ENCODE results near the gene SAE1. TPM values are rescaled to one million over a fixed set of nuclear protein-coding genes. Genes with fewer than 3 reads are reported as not detected.
A peak's percentile ranks its signal among the peaks of the same experiment; 100 is the strongest.

Gene SAE1
- total and polyA plus RNA-seq, 7 donors, result 50.5 to 191 (median 109) TPM

DNA sequence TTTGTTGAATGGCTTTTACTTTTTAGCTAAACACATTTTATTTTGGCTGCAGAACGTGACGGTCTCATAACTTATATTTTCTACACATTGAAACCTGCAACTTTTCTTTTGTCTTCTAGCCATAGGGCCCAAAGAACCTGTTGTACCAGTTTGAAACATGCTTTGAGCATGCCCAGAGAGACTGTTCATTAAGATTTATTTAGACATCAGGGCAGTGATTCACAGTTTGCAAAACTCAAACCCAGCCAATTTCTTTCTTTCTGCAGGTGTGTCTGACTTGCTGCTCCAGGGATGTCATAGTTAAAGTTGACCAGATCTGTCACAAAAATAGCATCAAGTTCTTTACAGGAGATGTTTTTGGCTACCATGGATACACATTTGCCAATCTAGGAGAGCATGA is 22.0 kb downstream of the SAE1 start:
- Histone ChIP-seq H3K36me3 (peaks cover 0 to 73% (median 14%) of the 10 kb centered on the region in 4 donors), H3K4me3 (no peak overlapping the region), H3K4me1 (peaks cover 0 to 90% (median 78%) of the 10 kb centered on the region in 4 donors), H3K27ac (peak overlapping the region; percentile 62 to 89 (median 84)), H3K9me3 (no peaks in the 10 kb centered on the region), H3K27me3 (no peaks in the 10 kb centered on the region)
- no peak for DNase-seq
- intact Hi-C loops (cut with DNase I), result loop anchor here (5.0 kb wide), 2 partner anchors 60 to 75 kb away; no protein-coding TSS in a partner anchor
- TF ChIP-seq EP300 (IDR thresholded peaks at IDR 0.05), result peak in 1 of 4 donors; percentile 38
- TF ChIP-seq POLR2AphosphoS5 (IDR thresholded peaks at IDR 0.05), result peak; percentile 46 to 76 (median 66)
- TF ChIP-seq, protein P1, sequence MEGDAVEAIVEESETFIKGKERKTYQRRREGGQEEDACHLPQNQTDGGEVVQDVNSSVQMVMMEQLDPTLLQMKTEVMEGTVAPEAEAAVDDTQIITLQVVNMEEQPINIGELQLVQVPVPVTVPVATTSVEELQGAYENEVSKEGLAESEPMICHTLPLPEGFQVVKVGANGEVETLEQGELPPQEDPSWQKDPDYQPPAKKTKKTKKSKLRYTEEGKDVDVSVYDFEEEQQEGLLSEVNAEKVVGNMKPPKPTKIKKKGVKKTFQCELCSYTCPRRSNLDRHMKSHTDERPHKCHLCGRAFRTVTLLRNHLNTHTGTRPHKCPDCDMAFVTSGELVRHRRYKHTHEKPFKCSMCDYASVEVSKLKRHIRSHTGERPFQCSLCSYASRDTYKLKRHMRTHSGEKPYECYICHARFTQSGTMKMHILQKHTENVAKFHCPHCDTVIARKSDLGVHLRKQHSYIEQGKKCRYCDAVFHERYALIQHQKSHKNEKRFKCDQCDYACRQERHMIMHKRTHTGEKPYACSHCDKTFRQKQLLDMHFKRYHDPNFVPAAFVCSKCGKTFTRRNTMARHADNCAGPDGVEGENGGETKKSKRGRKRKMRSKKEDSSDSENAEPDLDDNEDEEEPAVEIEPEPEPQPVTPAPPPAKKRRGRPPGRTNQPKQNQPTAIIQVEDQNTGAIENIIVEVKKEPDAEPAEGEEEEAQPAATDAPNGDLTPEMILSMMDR (IDR thresholded peaks at IDR 0.05), result no peak
- 22 to 62% methylated on average over 2 of the region's 2 CpGs for WGBS, 2 donors

DNA sequence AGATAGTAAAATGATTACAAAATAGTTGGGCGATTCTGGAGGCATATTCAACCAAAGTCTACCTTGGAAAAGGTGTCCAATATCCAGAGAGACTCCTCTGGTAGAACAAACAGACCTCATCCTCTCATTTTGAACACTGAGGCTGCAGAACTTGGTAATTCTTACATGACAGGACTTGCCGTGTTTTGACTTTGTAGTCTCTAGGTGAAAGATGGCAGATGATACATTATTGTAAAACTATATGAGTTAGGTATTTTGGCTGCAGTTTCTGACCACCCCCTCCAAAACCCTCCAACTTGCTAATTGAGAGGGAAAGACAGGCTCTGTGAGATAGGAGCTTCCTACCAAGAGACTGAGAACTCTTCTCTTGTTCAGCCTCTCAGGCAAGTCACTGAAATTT is 22.6 kb downstream of the SAE1 start:
- Histone ChIP-seq H3K4me1 (peaks cover 0 to 95% (median 85%) of the 10 kb centered on the region in 4 donors), H3K9me3 (no peaks in the 10 kb centered on the region), H3K36me3 (peaks cover 0 to 67% (median 12%) of the 10 kb centered on the region in 4 donors), H3K27ac (peak overlapping the region; percentile 62 to 89 (median 84)), H3K27me3 (no peaks in the 10 kb centered on the region), H3K4me3 (no peak overlapping the region)
- WGBS, 2 donors, result 29 to 86% methylated on average over 2 of the region's 2 CpGs
- no peak for DNase-seq
- TF ChIP-seq POLR2A (IDR thresholded peaks at IDR 0.05), result no peak
- TF ChIP-seq EP300 (IDR thresholded peaks at IDR 0.05), result no peak
- TF ChIP-seq POLR2AphosphoS5 (IDR thresholded peaks at IDR 0.05), result no peak
- TF ChIP-seq, protein P1 (IDR thresholded peaks at IDR 0.05), result no peak
- intact Hi-C loops (cut with DNase I), result loop anchor here (5.0 kb wide), 2 partner anchors 59 to 74 kb away; no protein-coding TSS in a partner anchor

DNA sequence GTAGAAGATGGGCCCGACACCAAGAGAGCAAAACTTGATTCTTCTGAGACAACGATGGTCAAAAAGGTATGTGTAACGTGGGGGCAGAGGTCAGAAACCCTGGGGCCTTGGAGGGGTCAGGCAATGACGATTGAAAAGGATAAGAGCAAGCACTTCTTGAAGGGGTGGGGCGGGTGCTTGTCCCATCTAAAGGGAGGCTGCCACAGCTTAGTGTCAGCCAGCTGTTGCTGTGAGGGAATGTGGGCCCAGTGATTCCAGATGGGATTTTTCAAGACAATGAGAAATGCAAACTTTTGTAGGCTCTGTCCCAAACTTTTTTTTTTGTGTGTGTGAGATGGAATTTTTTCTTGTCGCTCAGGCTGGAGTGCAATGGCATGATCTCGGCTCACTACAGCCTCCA is 24.5 kb downstream of the SAE1 start:
- peak; percentile 82 for DNase-seq
- H3K27ac ChIP-seq, result peak overlapping the region; percentile 62 to 89 (median 84)
- H3K36me3 ChIP-seq, result peaks cover 0 to 64% (median 12%) of the 10 kb centered on the region in 4 donors
- peaks cover 0 to 96% (median 91%) of the 10 kb centered on the region in 4 donors for H3K4me1 ChIP-seq
- TF ChIP-seq EP300 (IDR thresholded peaks at IDR 0.05) (no peak), POLR2AphosphoS5 (IDR thresholded peaks at IDR 0.05) (peak in 2 of 4 donors; percentile 42 to 46)
- H3K4me3 ChIP-seq, result no peak overlapping the region
- H3K9me3 ChIP-seq, result no peaks in the 10 kb centered on the region
- WGBS, 2 donors, result 71 to 72% methylated on average over 7 of the region's 7 CpGs
- no peaks in the 10 kb centered on the region for H3K27me3 ChIP-seq
- intact Hi-C loops (cut with DNase I), result loop anchor here (5.0 kb wide), 1 partner anchor 37 kb away; no protein-coding TSS in a partner anchor

DNA sequence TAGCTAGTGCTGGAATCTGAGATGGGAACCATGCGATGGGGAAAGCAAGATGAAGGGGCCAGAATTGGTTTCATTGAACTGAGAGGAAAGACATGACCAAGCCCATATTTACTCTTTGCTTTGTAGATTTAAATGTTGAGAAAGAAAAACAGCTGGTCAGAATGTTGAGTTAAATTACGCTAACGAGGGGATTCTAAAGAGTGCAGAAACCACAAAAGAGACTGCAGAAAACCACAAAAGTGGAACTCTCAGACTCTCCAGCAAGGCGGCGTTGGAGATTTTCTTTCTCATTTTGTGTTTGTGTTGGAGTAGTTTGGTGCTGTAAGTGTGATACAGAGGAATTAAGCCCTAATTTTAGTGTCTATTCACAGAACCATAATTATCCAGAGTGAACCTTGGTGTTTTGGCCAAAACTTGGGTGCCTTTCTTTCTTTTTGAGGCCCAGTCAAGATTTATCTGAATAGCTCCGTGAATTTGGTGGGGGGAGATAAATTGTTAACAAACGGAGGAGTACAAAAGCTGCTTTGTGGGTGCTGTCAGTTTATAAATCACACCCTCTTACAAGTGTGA is 26.3 kb downstream of the SAE1 start:
- Histone ChIP-seq H3K27me3 (no peaks in the 10 kb centered on the region), H3K9me3 (no peaks in the 10 kb centered on the region), H3K27ac (peak overlapping the region; percentile 80 to 89 (median 84)), H3K36me3 (peaks cover 0 to 54% (median 5%) of the 10 kb centered on the region in 4 donors), H3K4me1 (peaks cover 0 to 86% (median 82%) of the 10 kb centered on the region in 4 donors), H3K4me3 (no peak overlapping the region)
- no peak for DNase-seq
- TF ChIP-seq, protein P1 (IDR thresholded peaks at IDR 0.05), result no peak
- TF ChIP-seq EP300 (IDR thresholded peaks at IDR 0.05), result no peak
- no peak for TF ChIP-seq POLR2AphosphoS5 (IDR thresholded peaks at IDR 0.05)
- no peak for TF ChIP-seq POLR2A (IDR thresholded peaks at IDR 0.05)
- WGBS, 2 donors, result 5 to 17% methylated on average over 7 of the region's 7 CpGs
- intact Hi-C loops (cut with DNase I), result loop anchor here (5.0 kb wide), 1 partner anchor 35 kb away; no protein-coding TSS in a partner anchor
